Panc1 (cell line): Measurements from ENCODE around the gene GOLGA6L7.
"Not testable (repeated sequence)": the region's sequence is repeated elsewhere in the genome, so short reads cannot be mapped to it uniquely, and the experiment has no call there.

Source experiments
- CTCF ChIP-seq: fragments of 450-650 bp; IDR thresholded peaks from 2 replicates; pipeline ENCODE4 v1.5.1; 2017; ENCODE audit warnings: mild to moderate bottlenecking
- REST ChIP-seq, 2 experiments: IDR thresholded peaks; 2 replicates each; pipeline ENCODE4 v1.6.1; 2011 to 2012; ENCODE audit warnings: low read depth in 2 of 2, control low read depth in 1 of 2, low read length in 1 of 2, mild to moderate bottlenecking in 1 of 2, moderate library complexity in 1 of 2; ENCODE audit not compliant: insufficient read depth in 1 of 2

- not testable (repeated sequence) for TF ChIP-seq CTCF; REST (IDR thresholded peaks at IDR 0.05; ENCODE audit: insufficient read depth in 1 of 2, low read depth in 2 of 2, low read length in 1 of 2)
Measured at GRCh38 chr15:28847247-28847646, 1.2 kb downstream of the GOLGA6L7 start.
